ES-I3 (cell line): Measurements from ENCODE around the gene AIFM2.
"Not testable (repeated sequence)": the region's sequence is repeated elsewhere in the genome, so short reads cannot be mapped to it uniquely, and the experiment has no call there.

ENCODE experiments used
- H3K36me3 ChIP-seq: 2 replicates; pipeline ENCODE4 v1.6.1; 2013; ENCODE audit warnings: mild to moderate bottlenecking, low read length, control low read depth, moderate library complexity; ENCODE audit not compliant: insufficient read depth
- H3K4me1 ChIP-seq: 2 replicates; pipeline ENCODE4 v1.6.1; 2013; ENCODE audit warnings: mild to moderate bottlenecking, control low read depth, low read length; ENCODE audit not compliant: insufficient read depth
- H3K9ac ChIP-seq: 2 replicates; pipeline ENCODE4 v1.6.1; 2013; ENCODE audit warnings: low read depth, mild to moderate bottlenecking, low read length, moderate library complexity
- H3K9me3 ChIP-seq: 2 replicates; pipeline ENCODE4 v1.6.1; 2013; ENCODE audit warnings: mild to moderate bottlenecking, low read length, moderate library complexity; ENCODE audit not compliant: control insufficient read depth, insufficient read depth

The AIFM2 gene

GRCh38 chr10:70123166-70123565, 9.5 kb downstream of the AIFM2 start:
- H3K36me3 ChIP-seq, H3K9me3 ChIP-seq, H3K4me1 ChIP-seq, H3K9ac ChIP-seq: not testable (repeated sequence)

- H3K36me3 ChIP-seq, result no peaks in the 10 kb centered on the region; the same call in 1 of the 2 replicates
Measured at GRCh38 chr10:70122742-70123141, 9.9 kb downstream of the AIFM2 start.

GRCh38 chr10:70121281-70121949, 11.2 kb downstream of the AIFM2 start:
- Histone ChIP-seq H3K36me3 (no peaks in the 10 kb centered on the region; the same call in 1 of the 2 replicates), H3K4me1 (no peaks in the 10 kb centered on the region), H3K9ac (no peak overlapping the region), H3K9me3 (no peaks in the 10 kb centered on the region; the same call in 1 of the 2 replicates)

More at GRCh38 chr10:70122742-70123141, 9.9 kb downstream of the AIFM2 start:
- no peaks in the 10 kb centered on the region; the same call in 1 of the 2 replicates for H3K9me3 ChIP-seq
- H3K9ac ChIP-seq, result no peak overlapping the region
- H3K4me1 ChIP-seq, result no peaks in the 10 kb centered on the region

- Histone ChIP-seq H3K4me1 (no peaks in the 10 kb centered on the region), H3K9ac (no peak overlapping the region), H3K9me3 (no peaks in the 10 kb centered on the region; the same call in 1 of the 2 replicates), H3K36me3 (no peaks in the 10 kb centered on the region; the same call in 1 of the 2 replicates)
Measured at GRCh38 chr10:70120417-70120816, 12.2 kb downstream of the AIFM2 start.

- H3K36me3 ChIP-seq, result no peaks in the 10 kb centered on the region; the same call in 1 of the 2 replicates
- no peaks in the 10 kb centered on the region; the same call in 1 of the 2 replicates for H3K9me3 ChIP-seq
- H3K4me1 ChIP-seq, result no peaks in the 10 kb centered on the region
- H3K9ac ChIP-seq, result no peak overlapping the region
Measured at GRCh38 chr10:70119623-70120022, 13.0 kb downstream of the AIFM2 start.

GRCh38 chr10:70119197-70119596, 13.4 kb downstream of the AIFM2 start:
- no peaks in the 10 kb centered on the region for H3K4me1 ChIP-seq
- H3K36me3 ChIP-seq, result no peaks in the 10 kb centered on the region; the same call in 1 of the 2 replicates
- no peak overlapping the region for H3K9ac ChIP-seq
- H3K9me3 ChIP-seq, result no peaks in the 10 kb centered on the region

- no peaks in the 10 kb centered on the region; the same call in 1 of the 2 replicates for H3K36me3 ChIP-seq
- H3K4me1 ChIP-seq, result no peaks in the 10 kb centered on the region
- H3K9ac ChIP-seq, result no peak overlapping the region
- H3K9me3 ChIP-seq, result no peaks in the 10 kb centered on the region
Measured at GRCh38 chr10:70118196-70118595, 14.4 kb downstream of the AIFM2 start.

- H3K36me3 ChIP-seq, result no peaks in the 10 kb centered on the region; the same call in 1 of the 2 replicates
- no peaks in the 10 kb centered on the region for H3K4me1 ChIP-seq
- no peaks in the 10 kb centered on the region for H3K9me3 ChIP-seq
- H3K9ac ChIP-seq, result no peak overlapping the region
Measured at GRCh38 chr10:70117646-70118045, 15.0 kb downstream of the AIFM2 start.

GRCh38 chr10:70115948-70116682, 16.5 kb downstream of the AIFM2 start:
- Histone ChIP-seq H3K9me3 (no peaks in the 10 kb centered on the region), H3K4me1 (no peaks in the 10 kb centered on the region), H3K36me3 (no peaks in the 10 kb centered on the region; the same call in 1 of the 2 replicates), H3K9ac (no peak overlapping the region)

GRCh38 chr10:70114902-70115301, 17.7 kb downstream of the AIFM2 start:
- Histone ChIP-seq H3K36me3 (no peaks in the 10 kb centered on the region; the same call in 1 of the 2 replicates), H3K9ac (no peak overlapping the region), H3K4me1 (no peaks in the 10 kb centered on the region), H3K9me3 (no peaks in the 10 kb centered on the region)

GRCh38 chr10:70112071-70112470, 20.6 kb downstream of the AIFM2 start:
- Histone ChIP-seq H3K36me3 (no peaks in the 10 kb centered on the region), H3K9ac (no peak overlapping the region), H3K9me3 (no peaks in the 10 kb centered on the region), H3K4me1 (no peaks in the 10 kb centered on the region)

- H3K36me3 ChIP-seq, result no peaks in the 10 kb centered on the region
- H3K9ac ChIP-seq, result no peak overlapping the region
- H3K4me1 ChIP-seq, result no peaks in the 10 kb centered on the region
- H3K9me3 ChIP-seq, result no peaks in the 10 kb centered on the region
Measured at GRCh38 chr10:70111496-70111895, 21.1 kb downstream of the AIFM2 start.

GRCh38 chr10:70109064-70109729, 23.4 kb downstream of the AIFM2 start:
- Histone ChIP-seq H3K36me3 (0 out of 2 replicates have a peak, but pooled peaks cover 2% of the 10 kb centered on the region), H3K9ac (no peak overlapping the region), H3K4me1 (no peaks in the 10 kb centered on the region), H3K9me3 (no peaks in the 10 kb centered on the region)

GRCh38 chr10:70106958-70107791, 25.4 kb downstream of the AIFM2 start:
- no peaks in the 10 kb centered on the region for H3K9me3 ChIP-seq
- H3K4me1 ChIP-seq, result no peaks in the 10 kb centered on the region
- H3K9ac ChIP-seq, result no peak overlapping the region
- 0 out of 2 replicates have a peak, but pooled peaks cover 2% of the 10 kb centered on the region for H3K36me3 ChIP-seq
